NCI-H1417 (cell line): ENCODE data around the gene GGCX.

Source experiments
- DNase-seq, 3 experiments: peaks; one replicate each; lab custom pipeline; 2025; lab: John Stamatoyannopoulos, UW

Gene GGCX

DNA sequence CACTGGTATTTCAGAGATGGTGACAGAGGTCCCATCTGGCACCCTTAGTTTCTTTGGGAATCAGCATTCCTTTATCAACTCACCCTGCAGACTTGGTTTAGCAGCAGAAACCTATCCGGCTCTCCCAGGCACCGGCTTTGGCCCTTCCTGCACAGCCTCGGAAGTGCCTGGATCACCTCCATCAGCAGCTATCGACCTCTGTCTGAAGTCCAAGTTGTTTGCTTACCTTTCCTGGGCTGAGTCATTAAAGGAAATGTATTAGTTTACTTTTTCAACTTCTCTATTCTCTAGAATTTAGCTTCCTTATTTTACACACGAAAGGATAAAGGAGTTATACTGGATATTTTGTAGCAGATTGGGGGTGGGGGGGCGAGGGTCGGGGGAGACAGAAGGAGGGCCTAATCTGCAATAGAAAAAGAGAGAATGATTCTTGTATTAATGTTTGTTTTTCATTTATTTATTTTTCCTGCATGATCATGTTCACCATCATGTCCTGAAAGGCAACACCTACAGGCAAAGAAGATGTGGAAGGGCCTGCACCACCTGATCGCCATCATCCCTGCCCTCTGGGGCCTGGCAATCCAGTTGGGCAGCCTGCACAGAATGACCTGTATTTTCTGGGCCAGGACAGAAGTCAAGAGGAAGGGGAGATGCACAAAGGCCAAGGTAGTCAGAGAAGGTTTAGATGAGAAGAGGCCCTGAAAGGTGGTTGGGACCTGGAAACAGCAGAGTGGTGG is 44.5 kb downstream of the GGCX start:
- no peak for DNase-seq

DNA sequence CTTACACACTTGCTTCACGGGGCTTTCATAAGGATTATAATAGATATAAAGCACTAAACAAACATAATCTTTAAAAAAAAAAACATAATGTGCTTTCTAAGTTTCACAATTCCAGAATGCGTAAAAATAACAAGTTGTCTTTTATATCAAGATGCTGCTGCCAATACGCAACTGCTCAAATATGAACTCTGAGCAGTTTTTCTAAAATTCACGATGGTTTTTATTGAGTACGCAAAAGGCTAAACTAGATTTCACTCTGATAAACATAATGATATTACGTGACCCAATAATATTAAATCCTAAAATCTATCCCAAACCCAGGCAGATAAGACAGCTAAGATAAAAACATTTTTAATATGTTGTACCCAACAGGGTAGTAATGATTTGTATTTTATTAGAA is 47.0 kb downstream of the GGCX start:
- no peak for DNase-seq

GRCh38 chr2:85511008-85511811 is 50.1 kb downstream of the GGCX start:
- DNase-seq: no peak

- DNase-seq: no peak
Measured at GRCh38 chr2:85506768-85507181, 54.5 kb downstream of the GGCX start.

DNA sequence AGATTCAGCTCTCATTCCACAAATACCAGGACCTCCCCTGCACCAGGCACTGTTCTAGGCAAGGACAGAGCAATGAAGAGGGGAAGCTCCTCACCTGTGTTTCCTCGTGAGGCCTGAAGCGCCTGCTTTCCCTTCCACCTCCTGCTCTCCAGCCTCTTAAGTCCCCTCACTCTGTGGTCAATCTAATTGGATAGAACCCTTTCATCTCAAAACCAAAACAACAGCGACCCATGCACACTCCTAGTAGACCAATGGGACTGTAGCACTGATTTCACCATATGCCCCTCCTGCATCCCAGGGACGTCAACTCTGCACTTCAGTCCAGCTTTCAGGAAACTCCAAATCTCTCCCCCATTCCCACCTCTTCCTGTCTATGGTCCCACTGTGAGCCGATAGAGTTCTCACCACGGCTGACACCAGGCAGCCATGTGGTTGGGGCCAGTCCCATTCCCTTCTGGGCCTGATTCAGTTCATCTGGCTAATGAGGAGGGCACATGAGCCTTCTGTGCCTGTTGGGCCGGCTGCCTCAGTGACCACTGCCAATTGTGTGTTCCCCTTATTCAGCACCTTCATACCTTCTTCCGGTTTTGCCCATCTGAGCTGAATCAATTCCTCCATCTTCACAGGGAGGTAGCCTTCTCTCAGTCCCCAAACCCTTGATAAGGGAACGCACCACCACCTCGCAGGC is 55.6 kb downstream of the GGCX start:
- no peak for DNase-seq

- peak in 2 of 3 experiments; percentile 44 to 85 for DNase-seq
Measured at GRCh38 chr2:85504778-85505261, 56.5 kb downstream of the GGCX start.

- DNase-seq: no peak
Measured at GRCh38 chr2:85503851-85504777, 57.2 kb downstream of the GGCX start.

DNA sequence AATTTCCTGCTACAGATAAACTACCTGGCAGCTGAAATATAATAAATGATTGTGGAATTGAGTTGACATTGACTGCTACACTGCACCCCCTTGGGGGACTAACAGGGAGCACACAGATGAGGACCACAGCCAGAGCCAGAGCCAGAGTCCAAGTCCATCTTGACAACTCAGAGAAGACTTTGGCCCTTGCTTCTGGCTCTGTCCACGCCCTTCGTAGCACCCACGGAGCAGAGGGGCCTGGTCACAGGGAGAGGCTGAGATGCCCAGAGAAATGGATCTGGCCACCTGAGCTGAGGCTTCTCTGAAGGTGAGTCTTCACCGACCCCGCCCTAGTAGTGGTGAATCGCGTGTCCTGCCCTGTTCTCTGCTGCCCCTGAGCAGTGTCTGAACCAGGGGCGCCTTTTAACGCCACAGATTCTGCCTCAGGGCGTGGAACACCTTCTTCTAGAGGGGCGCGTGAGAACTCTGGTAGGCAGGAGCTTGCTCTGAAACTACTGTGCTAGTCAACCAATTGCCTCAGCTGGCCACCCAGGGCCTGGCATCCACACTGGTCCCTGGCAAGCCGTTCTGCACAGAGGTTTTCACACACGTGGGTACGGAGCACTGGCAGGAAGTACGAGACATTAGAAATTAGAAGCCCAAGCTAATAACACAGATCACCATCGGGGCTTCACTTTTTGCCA is 58.0 kb downstream of the GGCX start:
- no peak for DNase-seq

- DNase-seq: no peak
Measured at GRCh38 chr2:85502720-85503119, 58.6 kb downstream of the GGCX start.

DNA sequence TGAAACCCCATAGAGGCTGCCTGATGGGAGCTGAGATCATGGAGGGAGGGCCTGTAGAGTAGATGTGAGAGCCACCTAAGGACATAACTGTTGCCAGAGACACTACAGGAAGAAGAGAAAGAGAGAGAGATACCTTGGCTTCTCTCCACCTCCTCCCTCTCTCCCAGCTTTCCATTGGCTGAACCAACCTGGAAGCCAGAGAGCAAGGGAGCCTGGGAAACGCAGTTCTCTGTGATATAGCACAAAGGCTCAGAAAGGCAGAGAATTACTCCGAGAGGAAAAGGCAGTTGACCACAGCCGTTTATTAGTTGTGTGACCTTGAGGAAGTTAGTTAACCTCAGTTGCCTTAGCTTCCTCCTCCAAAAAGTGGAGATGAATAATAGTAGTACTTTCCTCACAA is 60.0 kb downstream of the GGCX start:
- no peak for DNase-seq

GRCh38 chr2:85497944-85498630 is 63.2 kb downstream of the GGCX start:
- DNase-seq: no peak

DNA sequence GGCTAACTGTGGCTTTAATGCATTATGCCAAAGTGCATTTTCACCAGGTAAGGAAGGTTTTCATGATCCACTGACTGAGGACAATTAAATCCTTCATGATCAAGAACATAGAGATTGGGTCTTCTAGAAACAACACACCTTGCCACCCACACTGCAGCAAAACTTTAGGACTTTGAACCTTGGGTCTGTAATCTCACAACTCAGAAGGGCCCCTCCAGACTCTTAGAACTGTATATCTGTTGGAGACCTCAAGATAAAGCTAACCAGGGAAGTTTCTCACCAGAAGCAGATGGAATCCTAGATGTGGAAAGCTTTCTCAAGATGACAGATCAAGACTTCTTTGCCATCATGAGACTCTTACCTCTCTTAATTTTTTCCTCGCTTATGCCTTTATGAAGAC is 64.9 kb downstream of the GGCX start:
- DNase-seq: no peak
